ENCODE results near the gene SFMBT1. TPM values are rescaled to one million over a fixed set of nuclear protein-coding genes. Genes with fewer than 3 reads are reported as not detected.

Gene SFMBT1
- total and polyA plus RNA-seq, 9 of the 15 experiments (the other 6 are each of a cell fraction or from before 2014, with no cell fraction given): 0.76 to 6.6 (median 3.6) TPM

DNA sequence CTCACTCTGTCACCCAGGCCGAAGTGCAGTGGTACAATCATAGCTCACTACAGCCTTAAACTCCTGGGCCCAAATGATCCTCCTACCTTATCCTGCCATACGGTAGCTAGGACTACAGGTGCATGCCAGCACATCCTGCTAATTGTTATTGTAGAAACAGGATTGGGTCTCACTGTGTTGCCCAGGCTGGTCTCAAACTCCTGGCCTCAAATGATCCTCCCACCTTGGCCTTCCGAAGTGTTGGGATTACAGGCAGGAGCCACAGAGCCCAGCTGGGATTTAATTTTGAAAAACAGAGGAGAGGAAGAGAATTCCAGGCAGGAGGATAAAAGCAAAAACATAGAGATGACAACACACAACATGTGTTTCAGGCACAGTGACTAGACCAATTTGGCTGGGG, 40.5 kb downstream of the SFMBT1 start:
- no peaks in the 10 kb centered on the region for H3K9me3 ChIP-seq (replicated peaks; ENCODE audit: control insufficient read depth, insufficient read depth, low read depth, low read length)
- no peaks in the 10 kb centered on the region for H3K9me1 ChIP-seq (ENCODE audit: control insufficient read depth, insufficient read depth, low read length)
- H3K4me2 ChIP-seq (ENCODE audit: insufficient read depth, low read length): no peak overlapping the region
- H3K9ac ChIP-seq (ENCODE audit: insufficient read depth in 1 of 2, low read depth in 2 of 2, low read length in 2 of 2): no peak overlapping the region
- 42% methylated on average over 3 of the region's 3 CpGs for WGBS (ENCODE audit: insufficient coverage, low coverage, missing lambda C conversion rate)
- H3K4me3 ChIP-seq: no peak overlapping the region
- H4K20me1 ChIP-seq (replicated peaks; ENCODE audit: control insufficient read depth, insufficient read depth, low read length): no peaks in the 10 kb centered on the region
- BruUV-seq (replicated peaks): no TSS peak
- intact Hi-C loops (cut with micrococcal nuclease): no loop called here
- POLR2A ChIA-PET: no interaction called here
- no peak overlapping the region for H3K27ac ChIP-seq (ENCODE audit: extremely low read depth, low read depth, low read length)
- in situ Hi-C loops (cut with MboI): no loop called here
- DNase-seq (ENCODE audit: extremely low read depth in 1 of 4, low spot score in 3 of 4) (no peak), FAIRE-seq (no peak), ATAC-seq (no peak)
- no peaks in the 10 kb centered on the region for H3K79me2 ChIP-seq (ENCODE audit: control insufficient read depth, insufficient read depth, low read length)
- CTCF ChIA-PET (ENCODE audit: low intra/inter-chr PET ratio): no interaction called here
- no peaks in the 10 kb centered on the region for H3K4me1 ChIP-seq (replicated peaks in 1 of 2; ENCODE audit: control insufficient read depth in 2 of 2, insufficient read depth in 2 of 2, low read length in 2 of 2)
- no peaks in the 10 kb centered on the region for H3K27me3 ChIP-seq (ENCODE audit: control insufficient read depth in 2 of 2, insufficient read depth in 2 of 2, low read length in 2 of 2)
- no peaks in the 10 kb centered on the region for H3K36me3 ChIP-seq (ENCODE audit: control insufficient read depth, insufficient read depth, low read length)
- no peak overlapping the region for H2AFZ ChIP-seq (ENCODE audit: low read depth, low read length)
- no peak for TF ChIP-seq ATF6 (CRISPR knock-in tag; IDR thresholded peaks at IDR 0.05)
- no peak for TF ChIP-seq RAD51 (IDR thresholded peaks at IDR 0.05; ENCODE audit: borderline replicate concordance, low read depth)
- TF ChIP-seq RERE (CRISPR knock-in tag; IDR thresholded peaks at IDR 0.05; ENCODE audit: borderline replicate concordance): no peak
- no peak; the same call in 1 of the 2 replicates for TF ChIP-seq ZNF121 (CRISPR knock-in tag; conservative IDR thresholded peaks at IDR 0.05)
- TF ChIP-seq, protein P1, sequence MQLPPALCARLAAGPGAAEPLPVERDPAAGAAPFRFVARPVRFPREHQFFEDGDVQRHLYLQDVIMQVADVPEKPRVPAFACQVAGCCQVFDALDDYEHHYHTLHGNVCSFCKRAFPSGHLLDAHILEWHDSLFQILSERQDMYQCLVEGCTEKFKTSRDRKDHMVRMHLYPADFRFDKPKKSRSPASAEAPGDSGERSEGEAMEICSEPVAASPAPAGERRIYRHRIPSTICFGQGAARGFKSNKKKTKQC (CRISPR knock-in tag; IDR thresholded peaks at IDR 0.05): no peak
- no peak for TF ChIP-seq SRF (CRISPR knock-in tag; IDR thresholded peaks at IDR 0.05)
- TF ChIP-seq SAFB (IDR thresholded peaks at IDR 0.05; ENCODE audit: borderline replicate concordance, low read depth, low read length): no peak
- TF ChIP-seq HES1 (IDR thresholded peaks at IDR 0.05; ENCODE audit: low read depth): no peak
- TF ChIP-seq SRSF1 (IDR thresholded peaks at IDR 0.05; ENCODE audit: low read depth, low read length): no peak
- TF ChIP-seq EZH2 (IDR thresholded peaks at IDR 0.05; ENCODE audit: borderline replicate concordance, low read depth, low read length): no peak
- no peak for TF ChIP-seq MEF2D (tag; conservative IDR thresholded peaks at IDR 0.05; ENCODE audit: low read depth)
- TF ChIP-seq KLF6 (CRISPR knock-in tag; IDR thresholded peaks at IDR 0.05; ENCODE audit: borderline replicate concordance): no peak
- TF ChIP-seq TCF7 (IDR thresholded peaks at IDR 0.05; ENCODE audit: borderline replicate concordance): no peak
- TF ChIP-seq CHD4 (IDR thresholded peaks at IDR 0.05; ENCODE audit: insufficient read depth, insufficient replicate concordance, low read depth, low read length, poor library complexity, severe bottlenecking): no peak

All from K562 (cell line).